DND-41 (cell line): ENCODE results near the gene ANKS4B.
"Not testable (repeated sequence)": the region's sequence is repeated elsewhere in the genome, so short reads cannot be mapped to it uniquely, and the experiment has no call there.

Experiments used
- EZH2 ChIP-seq: IDR thresholded peaks from 3 replicates; pipeline ENCODE4 v1.6.1; 2012; ENCODE audit warnings: borderline replicate concordance, low read depth, mild to moderate bottlenecking, moderate library complexity, low read length, inconsistent platforms; ENCODE audit not compliant: severe bottlenecking
- TF ChIP-seq, protein P1 (sequence below): IDR thresholded peaks from 2 replicates; pipeline ENCODE4 v1.5.1; 2012; ENCODE audit warnings: borderline replicate concordance, low read length, moderate library complexity, mild to moderate bottlenecking; ENCODE audit not compliant: poor library complexity, severe bottlenecking; ENCODE audit errors: extremely low read depth

DNA sequence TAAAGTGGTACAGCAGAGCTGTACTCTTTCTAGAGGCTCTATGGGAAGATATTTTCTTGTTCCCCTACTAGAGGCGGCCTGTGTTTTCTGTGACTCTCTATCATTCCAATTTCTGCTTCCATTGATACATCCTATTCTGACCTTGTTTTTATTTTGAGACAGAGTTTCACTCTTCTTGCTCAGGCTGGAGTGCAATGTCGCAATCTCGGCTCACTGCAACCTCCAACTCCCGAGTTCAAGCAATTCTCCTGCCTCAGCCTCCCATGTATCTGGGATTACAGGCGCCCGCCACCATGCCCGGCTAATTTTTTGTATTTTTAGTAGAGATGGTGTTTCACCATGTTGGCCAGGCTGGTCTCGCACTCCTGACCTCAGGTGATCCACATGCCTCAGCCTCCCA is 38.2 kb upstream of the ANKS4B start:
- not testable (repeated sequence) for TF ChIP-seq EZH2
- TF ChIP-seq, protein P1, sequence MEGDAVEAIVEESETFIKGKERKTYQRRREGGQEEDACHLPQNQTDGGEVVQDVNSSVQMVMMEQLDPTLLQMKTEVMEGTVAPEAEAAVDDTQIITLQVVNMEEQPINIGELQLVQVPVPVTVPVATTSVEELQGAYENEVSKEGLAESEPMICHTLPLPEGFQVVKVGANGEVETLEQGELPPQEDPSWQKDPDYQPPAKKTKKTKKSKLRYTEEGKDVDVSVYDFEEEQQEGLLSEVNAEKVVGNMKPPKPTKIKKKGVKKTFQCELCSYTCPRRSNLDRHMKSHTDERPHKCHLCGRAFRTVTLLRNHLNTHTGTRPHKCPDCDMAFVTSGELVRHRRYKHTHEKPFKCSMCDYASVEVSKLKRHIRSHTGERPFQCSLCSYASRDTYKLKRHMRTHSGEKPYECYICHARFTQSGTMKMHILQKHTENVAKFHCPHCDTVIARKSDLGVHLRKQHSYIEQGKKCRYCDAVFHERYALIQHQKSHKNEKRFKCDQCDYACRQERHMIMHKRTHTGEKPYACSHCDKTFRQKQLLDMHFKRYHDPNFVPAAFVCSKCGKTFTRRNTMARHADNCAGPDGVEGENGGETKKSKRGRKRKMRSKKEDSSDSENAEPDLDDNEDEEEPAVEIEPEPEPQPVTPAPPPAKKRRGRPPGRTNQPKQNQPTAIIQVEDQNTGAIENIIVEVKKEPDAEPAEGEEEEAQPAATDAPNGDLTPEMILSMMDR = not testable (repeated sequence)
